Upper lobe of left lung (tissue), 4 donors: Measurements from ENCODE around the gene ERC1.

Experiments
- POLR2A ChIP-seq, 4 donors: fragments of 450-650 bp; IDR thresholded peaks; one replicate each; pipeline ENCODE4 v1.5.1; 2016 to 2017; ENCODE audit warnings: antibody characterized with exemption in 4 of 4, mild to moderate bottlenecking in 2 of 4
- TF ChIP-seq, protein P1 (sequence below), 6 experiments: fragments of 450-650 bp in 4 of 6; fragments of 200-600 bp in 2 of 6; sonication (generic) in 2 of 6; IDR thresholded peaks; one replicate each; pipeline ENCODE4 v1.5.1; 2016 to 2019; ENCODE audit warnings: antibody characterized with exemption in 6 of 6

- no peak for TF ChIP-seq POLR2A (IDR thresholded peaks at IDR 0.05)
- TF ChIP-seq, protein P1, sequence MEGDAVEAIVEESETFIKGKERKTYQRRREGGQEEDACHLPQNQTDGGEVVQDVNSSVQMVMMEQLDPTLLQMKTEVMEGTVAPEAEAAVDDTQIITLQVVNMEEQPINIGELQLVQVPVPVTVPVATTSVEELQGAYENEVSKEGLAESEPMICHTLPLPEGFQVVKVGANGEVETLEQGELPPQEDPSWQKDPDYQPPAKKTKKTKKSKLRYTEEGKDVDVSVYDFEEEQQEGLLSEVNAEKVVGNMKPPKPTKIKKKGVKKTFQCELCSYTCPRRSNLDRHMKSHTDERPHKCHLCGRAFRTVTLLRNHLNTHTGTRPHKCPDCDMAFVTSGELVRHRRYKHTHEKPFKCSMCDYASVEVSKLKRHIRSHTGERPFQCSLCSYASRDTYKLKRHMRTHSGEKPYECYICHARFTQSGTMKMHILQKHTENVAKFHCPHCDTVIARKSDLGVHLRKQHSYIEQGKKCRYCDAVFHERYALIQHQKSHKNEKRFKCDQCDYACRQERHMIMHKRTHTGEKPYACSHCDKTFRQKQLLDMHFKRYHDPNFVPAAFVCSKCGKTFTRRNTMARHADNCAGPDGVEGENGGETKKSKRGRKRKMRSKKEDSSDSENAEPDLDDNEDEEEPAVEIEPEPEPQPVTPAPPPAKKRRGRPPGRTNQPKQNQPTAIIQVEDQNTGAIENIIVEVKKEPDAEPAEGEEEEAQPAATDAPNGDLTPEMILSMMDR (IDR thresholded peaks at IDR 0.05): no peak
Observed at GRCh38 chr12:968545-968944, 22.5 kb upstream of the ERC1 start.
